K562 (cell line): Measurements from ENCODE around the gene UFSP2. TPM values are rescaled to one million over a fixed set of nuclear protein-coding genes. Genes with fewer than 3 reads are reported as not detected.

Experiments
- CBFA2T3 ChIP-seq: fragments of 450-650 bp; IDR thresholded peaks from 2 replicates; pipeline ENCODE4 v1.6.1; 2017
- CREB5 ChIP-seq: fragments of 250-450 bp; sonication (Bioruptor Pico); IDR thresholded peaks from 2 replicates; pipeline ENCODE4 v1.5.0; 2020; ENCODE audit warnings: mild to moderate bottlenecking
- CTCF ChIP-seq, 3 experiments: IDR thresholded peaks in 2 of 3; conservative IDR thresholded peaks in 1 of 3; 2 replicates each; pipeline ENCODE4 v1.5.1; 2011 to 2012; ENCODE audit warnings: low read length in 3 of 3, mild to moderate bottlenecking in 3 of 3, control low read depth in 2 of 3, improper control_type of control experiment in 1 of 3, inconsistent platforms in 1 of 3, low read depth in 1 of 3, mixed read lengths in 1 of 3, moderate library complexity in 1 of 3; ENCODE audit not compliant: insufficient read depth in 2 of 3
- ELF4 ChIP-seq: fragments of 450-650 bp; formaldehyde crosslinking; IDR thresholded peaks from 2 replicates; pipeline ENCODE4 v1.4.0; 2022; ENCODE audit warnings: missing genetic modification characterization
- GABPB2 ChIP-seq: fragments of 250-450 bp; sonication (Bioruptor Pico); conservative IDR thresholded peaks from 2 replicates; pipeline ENCODE4 v1.5.1; 2021; ENCODE audit warnings: mild to moderate bottlenecking
- NBN ChIP-seq: fragments of 450-650 bp; IDR thresholded peaks from 2 replicates; pipeline ENCODE4 v1.6.1; 2016; ENCODE audit warnings: low read depth, mild to moderate bottlenecking
- NCOR1 ChIP-seq: fragments of 450-650 bp; IDR thresholded peaks from 2 replicates; pipeline ENCODE4 v1.6.1; 2016; ENCODE audit warnings: mild to moderate bottlenecking, moderate library complexity
- PTTG1 ChIP-seq: fragments of 450-650 bp; IDR thresholded peaks from 2 replicates; pipeline ENCODE4 v1.6.1; 2016; ENCODE audit warnings: low read depth, mild to moderate bottlenecking, missing genetic modification characterization, missing compliant biosample characterization
- PURB ChIP-seq: sonication (generic); formaldehyde crosslinking; IDR thresholded peaks from 2 replicates; pipeline ENCODE4 v1.9.0; 2021; ENCODE audit warnings: low read depth, mild to moderate bottlenecking, missing genetic modification reagents
- SRSF9 ChIP-seq: fragments of 200-400 bp; formaldehyde crosslinking; IDR thresholded peaks from 2 replicates; pipeline ENCODE4 v1.6.1; 2017; ENCODE audit warnings: low read depth, low read length, borderline replicate concordance
- TEAD4 ChIP-seq, 2 experiments: sonication (generic) in 1 of 2; formaldehyde crosslinking in 1 of 2; IDR thresholded peaks; 2 replicates each; pipeline versions ENCODE4 v1.6.1 to v1.8.0; 2012 to 2022; ENCODE audit warnings: borderline replicate concordance in 1 of 2, inconsistent platforms in 1 of 2, low read length in 1 of 2, mild to moderate bottlenecking in 1 of 2, missing genetic modification reagents in 1 of 2
- WHSC1 ChIP-seq: IDR thresholded peaks from one replicate; pipeline ENCODE4 v1.6.1; 2012; ENCODE audit warnings: low read length, control low read depth, inconsistent platforms
- XRCC5 ChIP-seq: fragments of 200-400 bp; formaldehyde crosslinking; IDR thresholded peaks from 2 replicates; pipeline ENCODE4 v1.6.1; 2017; ENCODE audit warnings: low read depth, mild to moderate bottlenecking, low read length
- ZBTB40 ChIP-seq, 2 experiments: fragments of 450-650 bp in 1 of 2; sonication (generic) in 1 of 2; formaldehyde crosslinking in 1 of 2; IDR thresholded peaks; 2 replicates each; pipeline versions ENCODE4 v1.7.1 to v1.9.0; 2016 to 2022; ENCODE audit warnings: inconsistent platforms in 1 of 2, mild to moderate bottlenecking in 1 of 2, missing genetic modification reagents in 1 of 2
- ZC3H11A ChIP-seq: IDR thresholded peaks from 2 replicates; pipeline ENCODE4 v1.6.1; 2012; ENCODE audit warnings: low read depth, low read length, improper control_type of control experiment
- polyA plus RNA-seq, 8 experiments: library from polyadenylated mRNA; depleted of rRNA in 4 of 8; stranded (reverse) in 5 of 8; unstranded in 3 of 8; fragments of >200 nt; fragmentation: Nextera tagmentation in 2 of 8; fragmentation: Illumina TruSeq in 1 of 8; extraction: Ambion mirVana in 2 of 8; extraction: Trizol in 1 of 8; gene quantifications; 2 replicates each; pipeline versions ENCODE4 v1.2.1 to v1.2.3, GENCODE V29; 2011 to 2014; ENCODE audit warnings: inconsistent platforms in 1 of 8, missing spikeins in 1 of 8
- total RNA-seq, 7 experiments: library from RNA; depleted of rRNA in 6 of 7; stranded (reverse); fragments of >200 nt in 6 of 7; fragmentation: Illumina TruSeq in 2 of 7; extraction: Trizol in 2 of 7; gene quantifications; 2 replicates each; pipeline versions ENCODE4 v1.2.1 to v1.2.3, GENCODE V29; 2011 to 2021; ENCODE audit warnings: low replicate concordance in 1 of 7

The UFSP2 gene
- total and polyA plus RNA-seq, 9 of the 15 experiments (the other 6 are each of a cell fraction or from before 2014, with no cell fraction given), result 20.1 to 55.8 (median 26.6) TPM

- TF ChIP-seq CREB5 (no peak), CBFA2T3 (peak; percentile 41; the same call in 1 of the 2 replicates), SRSF9 (no peak), CTCF (IDR thresholded peaks at IDR 0.05 in 2 of 3, conservative IDR thresholded peaks at IDR 0.05 in 1 of 3; ENCODE audit: insufficient read depth in 2 of 3, low read depth in 1 of 3, low read length in 3 of 3) (no peak), TEAD4 (IDR thresholded peaks at IDR 0.05; ENCODE audit: low read length) (0 out of 2 replicates have a peak, but pooled peaks have one; percentile 27), TEAD4 (CRISPR knock-in tag; IDR thresholded peaks at IDR 0.05; ENCODE audit: borderline replicate concordance) (no peak), GABPB2 (CRISPR knock-in tag) (no peak), NBN (no peak), WHSC1 (no peak), NCOR1 (0 out of 2 replicates have a peak, but pooled peaks have one; percentile 11), PURB (CRISPR knock-in tag) (no peak), ELF4 (CRISPR knock-in tag) (no peak), ZC3H11A (no peak), PTTG1 (no peak), ZBTB40 (IDR thresholded peaks at IDR 0.05) (no peak), ZBTB40 (CRISPR knock-in tag; IDR thresholded peaks at IDR 0.05) (no peak), XRCC5 (no peak)
Measured at GRCh38 chr4:185358514-185358913, 67.2 kb downstream of the UFSP2 start (continued).
